Activated T-helper 1 cell treated with anti-CD3 and anti-CD28 coated beads, Interleukin-12 subunit alpha, Interleukin-12 subunit beta, Interleukin-2, Interleukin-4 antibody, amounts not matched to agents 30 ng/mL and 10 ng/mL and 1 ng/mL, durations not matched to agents 14 hours and 24 hours and 36 hours (primary cell): ENCODE measurements around the gene ST7. TPM values are rescaled to one million over a fixed set of nuclear protein-coding genes. Genes with fewer than 3 reads are reported as not detected.

Source experiments
- DNase-seq: peaks from one replicate; pipeline ENCODE4 v3.0.0; 2021; ENCODE audit warnings: low spot score
- H3K27ac Mint-ChIP-seq: one replicate; pipeline ENCODE4 v1.8.0; 2021; ENCODE audit warnings: mild to moderate bottlenecking, mixed read lengths
- H3K27me3 Mint-ChIP-seq: one replicate; pipeline ENCODE4 v1.8.0; 2022; ENCODE audit warnings: mild to moderate bottlenecking, moderate library complexity, mixed read lengths; ENCODE audit not compliant: insufficient read depth
- H3K36me3 Mint-ChIP-seq: one replicate; pipeline ENCODE4 v1.8.0; 2021; ENCODE audit warnings: low read depth, mixed read lengths
- H3K4me1 Mint-ChIP-seq: one replicate; pipeline ENCODE4 v1.8.0; 2021; ENCODE audit warnings: low read depth, mixed read lengths
- H3K4me3 Mint-ChIP-seq: one replicate; pipeline ENCODE4 v1.8.0; 2021; ENCODE audit warnings: mild to moderate bottlenecking, moderate library complexity, mixed read lengths
- H3K9me3 Mint-ChIP-seq: one replicate; pipeline ENCODE4 v1.8.0; 2021; ENCODE audit warnings: mixed read lengths
- intact Hi-C: fragments of 100-400 bp; cut with micrococcal nuclease; formaldehyde crosslinking; loops from one replicate; pipeline ENCODE4 v1.15.1; 2024
- total RNA-seq: library from RNA; stranded (reverse); gene quantifications from 2 replicates; pipeline ENCODE4 v1.2.3, GENCODE V29; 2022

ST7 gene
- total RNA-seq, 1 donor from 2014 or later, result 5.8 TPM

- Mint-ChIP-seq H3K9me3 (no peaks in the 10 kb centered on the region), H3K4me3 (no peak overlapping the region), H3K27me3 (peaks cover 10% of the 10 kb centered on the region), H3K27ac (no peak overlapping the region), H3K4me1 (no peaks in the 10 kb centered on the region), H3K36me3 (no peaks in the 10 kb centered on the region)
- DNase-seq, result no peak
- intact Hi-C loops, result loop anchor here (1.0 kb wide), 1 partner anchor 24 kb away; no protein-coding TSS in a partner anchor
These were observed 35.2 kb downstream of the ST7 start for GRCh38 chr7:116988363-116988989.

- no peak for DNase-seq
- Mint-ChIP-seq H3K4me1 (no peaks in the 10 kb centered on the region), H3K27ac (no peak overlapping the region), H3K36me3 (no peaks in the 10 kb centered on the region), H3K4me3 (no peak overlapping the region), H3K9me3 (no peaks in the 10 kb centered on the region), H3K27me3 (peaks cover 14% of the 10 kb centered on the region)
- intact Hi-C loops, result no loop called here
These were observed 36.8 kb downstream of the ST7 start for GRCh38 chr7:116990056-116990455.

GRCh38 chr7:116991233-116991632, 37.9 kb downstream of the ST7 start:
- Mint-ChIP-seq H3K9me3 (no peaks in the 10 kb centered on the region), H3K4me3 (no peak overlapping the region), H3K36me3 (no peaks in the 10 kb centered on the region), H3K27ac (no peak overlapping the region), H3K4me1 (no peaks in the 10 kb centered on the region), H3K27me3 (peaks cover 17% of the 10 kb centered on the region)
- intact Hi-C loops, result no loop called here
- DNase-seq, result no peak

GRCh38 chr7:116994611-116995010, 41.3 kb downstream of the ST7 start:
- intact Hi-C loops, result no loop called here
- no peak overlapping the region for H3K4me3 Mint-ChIP-seq
- H3K27me3 Mint-ChIP-seq, result peaks cover 17% of the 10 kb centered on the region
- H3K9me3 Mint-ChIP-seq, result no peaks in the 10 kb centered on the region
- no peaks in the 10 kb centered on the region for H3K36me3 Mint-ChIP-seq
- no peak overlapping the region for H3K27ac Mint-ChIP-seq
- DNase-seq, result no peak
- H3K4me1 Mint-ChIP-seq, result no peaks in the 10 kb centered on the region

- Mint-ChIP-seq H3K9me3 (no peaks in the 10 kb centered on the region), H3K4me3 (no peak overlapping the region), H3K27ac (no peak overlapping the region), H3K27me3 (peaks cover 18% of the 10 kb centered on the region), H3K36me3 (no peaks in the 10 kb centered on the region), H3K4me1 (no peaks in the 10 kb centered on the region)
- intact Hi-C loops, result no loop called here
- DNase-seq, result no peak
These were observed 44.7 kb downstream of the ST7 start for GRCh38 chr7:116997972-116998371.

GRCh38 chr7:116998567-116999175, 45.4 kb downstream of the ST7 start:
- DNase-seq, result no peak
- no peak overlapping the region for H3K4me3 Mint-ChIP-seq
- intact Hi-C loops, result no loop called here
- H3K27me3 Mint-ChIP-seq, result peaks cover 13% of the 10 kb centered on the region
- no peaks in the 10 kb centered on the region for H3K9me3 Mint-ChIP-seq
- no peak overlapping the region for H3K27ac Mint-ChIP-seq
- H3K4me1 Mint-ChIP-seq, result no peaks in the 10 kb centered on the region
- no peaks in the 10 kb centered on the region for H3K36me3 Mint-ChIP-seq

GRCh38 chr7:116999311-116999710, 46.0 kb downstream of the ST7 start:
- Mint-ChIP-seq H3K9me3 (no peaks in the 10 kb centered on the region), H3K27me3 (peaks cover 16% of the 10 kb centered on the region), H3K4me1 (no peaks in the 10 kb centered on the region), H3K4me3 (no peak overlapping the region), H3K36me3 (no peaks in the 10 kb centered on the region), H3K27ac (no peak overlapping the region)
- intact Hi-C loops, result no loop called here
- no peak for DNase-seq

GRCh38 chr7:117001283-117001682, 48.0 kb downstream of the ST7 start:
- H3K4me3 Mint-ChIP-seq, result no peak overlapping the region
- H3K36me3 Mint-ChIP-seq, result no peaks in the 10 kb centered on the region
- H3K27me3 Mint-ChIP-seq, result peaks cover 13% of the 10 kb centered on the region
- DNase-seq, result no peak
- no peaks in the 10 kb centered on the region for H3K9me3 Mint-ChIP-seq
- no peaks in the 10 kb centered on the region for H3K4me1 Mint-ChIP-seq
- intact Hi-C loops, result no loop called here
- H3K27ac Mint-ChIP-seq, result no peak overlapping the region

- no peaks in the 10 kb centered on the region for H3K36me3 Mint-ChIP-seq
- intact Hi-C loops, result no loop called here
- H3K9me3 Mint-ChIP-seq, result no peaks in the 10 kb centered on the region
- H3K4me1 Mint-ChIP-seq, result peaks cover 11% of the 10 kb centered on the region
- no peak overlapping the region for H3K4me3 Mint-ChIP-seq
- H3K27ac Mint-ChIP-seq, result no peak overlapping the region
- peaks cover 28% of the 10 kb centered on the region for H3K27me3 Mint-ChIP-seq
- no peak for DNase-seq
These were observed 51.6 kb downstream of the ST7 start for GRCh38 chr7:117004899-117005298.

- Mint-ChIP-seq H3K27ac (no peak overlapping the region), H3K9me3 (no peaks in the 10 kb centered on the region), H3K27me3 (peaks cover 28% of the 10 kb centered on the region), H3K4me1 (peaks cover 16% of the 10 kb centered on the region), H3K36me3 (no peaks in the 10 kb centered on the region), H3K4me3 (no peak overlapping the region)
- intact Hi-C loops, result no loop called here
- DNase-seq, result no peak
These were observed 52.1 kb downstream of the ST7 start for GRCh38 chr7:117005449-117005848.

GRCh38 chr7:117006907-117007684, 53.8 kb downstream of the ST7 start:
- DNase-seq, result no peak
- Mint-ChIP-seq H3K4me3 (no peak overlapping the region), H3K9me3 (no peaks in the 10 kb centered on the region), H3K36me3 (no peaks in the 10 kb centered on the region), H3K4me1 (peaks cover 30% of the 10 kb centered on the region), H3K27ac (no peak overlapping the region), H3K27me3 (peaks cover 30% of the 10 kb centered on the region)
- intact Hi-C loops, result no loop called here

GRCh38 chr7:117008118-117008885, 55.0 kb downstream of the ST7 start:
- intact Hi-C loops, result no loop called here
- H3K36me3 Mint-ChIP-seq, result no peaks in the 10 kb centered on the region
- no peaks in the 10 kb centered on the region for H3K9me3 Mint-ChIP-seq
- H3K4me1 Mint-ChIP-seq, result peaks cover 30% of the 10 kb centered on the region
- no peak overlapping the region for H3K4me3 Mint-ChIP-seq
- H3K27ac Mint-ChIP-seq, result no peak overlapping the region
- no peak for DNase-seq
- peaks cover 37% of the 10 kb centered on the region for H3K27me3 Mint-ChIP-seq
